HG03354 (cell line): ENCODE measurements around the gene HIVEP2.

Source experiments
- ATAC-seq: cut with Tn5 transposase; IDR thresholded peaks from one replicate; pipeline ENCODE4 v1.9.1; 2021; ENCODE audit warnings: mild to moderate bottlenecking; ENCODE audit not compliant: unreplicated experiment, poor library complexity, severe bottlenecking

The HIVEP2 gene

GRCh38 chr6:142900227-142900971 lies 44.6 kb downstream of the HIVEP2 start:
- no peak for ATAC-seq

- no peak for ATAC-seq
Measured at GRCh38 chr6:142898927-142899895, 45.8 kb downstream of the HIVEP2 start.

- ATAC-seq: no peak
Measured at GRCh38 chr6:142897659-142898058, 47.3 kb downstream of the HIVEP2 start.

GRCh38 chr6:142896732-142897131 lies 48.2 kb downstream of the HIVEP2 start:
- ATAC-seq: no peak

GRCh38 chr6:142893088-142893487 lies 51.9 kb downstream of the HIVEP2 start:
- ATAC-seq: no peak

- ATAC-seq: no peak
Measured at GRCh38 chr6:142892254-142893021, 52.5 kb downstream of the HIVEP2 start.

GRCh38 chr6:142891454-142891853 lies 53.5 kb downstream of the HIVEP2 start:
- no peak for ATAC-seq

- ATAC-seq: no peak
Measured at GRCh38 chr6:142888456-142888855, 56.5 kb downstream of the HIVEP2 start.

- no peak for ATAC-seq
Measured at GRCh38 chr6:142887517-142887916, 57.5 kb downstream of the HIVEP2 start.

GRCh38 chr6:142886431-142887170 lies 58.4 kb downstream of the HIVEP2 start:
- ATAC-seq: peak; percentile 80

GRCh38 chr6:142885182-142885867 lies 59.7 kb downstream of the HIVEP2 start:
- ATAC-seq: peak; percentile 70

GRCh38 chr6:142884214-142885035 lies 60.6 kb downstream of the HIVEP2 start:
- no peak for ATAC-seq

- ATAC-seq: no peak
Measured at GRCh38 chr6:142883011-142883410, 62.0 kb downstream of the HIVEP2 start.

GRCh38 chr6:142881761-142882160 lies 63.2 kb downstream of the HIVEP2 start:
- ATAC-seq: no peak

GRCh38 chr6:142881290-142881689 lies 63.7 kb downstream of the HIVEP2 start:
- ATAC-seq: no peak

GRCh38 chr6:142880201-142880600 lies 64.8 kb downstream of the HIVEP2 start:
- ATAC-seq: no peak

GRCh38 chr6:142879527-142879926 lies 65.4 kb downstream of the HIVEP2 start:
- ATAC-seq: no peak

GRCh38 chr6:142879076-142879475 lies 65.9 kb downstream of the HIVEP2 start:
- ATAC-seq: no peak
